ENCODE results near the gene C14orf119.

The C14orf119 gene

DNA sequence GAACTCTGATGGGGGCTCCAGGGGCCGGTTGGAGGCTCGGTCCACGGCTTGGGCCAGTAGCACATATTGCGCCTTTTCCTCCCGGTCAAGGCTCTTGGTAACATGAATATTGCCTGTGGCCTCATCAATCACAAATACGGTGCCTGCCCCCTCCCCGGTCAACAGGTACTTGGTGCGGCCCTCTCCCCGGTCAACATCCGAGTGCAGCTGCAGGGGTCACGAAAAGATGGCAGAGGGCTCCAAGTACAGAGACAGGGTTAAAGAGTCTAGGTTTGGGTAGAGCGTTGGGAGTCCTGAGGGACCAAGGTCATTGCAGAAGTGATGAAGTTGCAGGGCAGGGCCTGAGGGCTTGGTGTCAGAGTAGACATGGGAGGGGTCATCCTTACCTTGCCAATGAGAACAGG, 40.2 kb upstream of the C14orf119 start:
- H3K27ac ChIP-seq: no peak overlapping the region
- H3K27me3 ChIP-seq (replicated peaks): no peaks in the 10 kb centered on the region
- H3K4me3 ChIP-seq (ENCODE audit: low read depth, low read length): no peak overlapping the region
- TF ChIP-seq, protein P1, sequence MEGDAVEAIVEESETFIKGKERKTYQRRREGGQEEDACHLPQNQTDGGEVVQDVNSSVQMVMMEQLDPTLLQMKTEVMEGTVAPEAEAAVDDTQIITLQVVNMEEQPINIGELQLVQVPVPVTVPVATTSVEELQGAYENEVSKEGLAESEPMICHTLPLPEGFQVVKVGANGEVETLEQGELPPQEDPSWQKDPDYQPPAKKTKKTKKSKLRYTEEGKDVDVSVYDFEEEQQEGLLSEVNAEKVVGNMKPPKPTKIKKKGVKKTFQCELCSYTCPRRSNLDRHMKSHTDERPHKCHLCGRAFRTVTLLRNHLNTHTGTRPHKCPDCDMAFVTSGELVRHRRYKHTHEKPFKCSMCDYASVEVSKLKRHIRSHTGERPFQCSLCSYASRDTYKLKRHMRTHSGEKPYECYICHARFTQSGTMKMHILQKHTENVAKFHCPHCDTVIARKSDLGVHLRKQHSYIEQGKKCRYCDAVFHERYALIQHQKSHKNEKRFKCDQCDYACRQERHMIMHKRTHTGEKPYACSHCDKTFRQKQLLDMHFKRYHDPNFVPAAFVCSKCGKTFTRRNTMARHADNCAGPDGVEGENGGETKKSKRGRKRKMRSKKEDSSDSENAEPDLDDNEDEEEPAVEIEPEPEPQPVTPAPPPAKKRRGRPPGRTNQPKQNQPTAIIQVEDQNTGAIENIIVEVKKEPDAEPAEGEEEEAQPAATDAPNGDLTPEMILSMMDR (IDR thresholded peaks at IDR 0.05; ENCODE audit: low read depth, low read length, missing control alignments): no peak
- in situ Hi-C loops (cut with HindIII; ENCODE audit: low pct_ligation_motif_present, low sequenced_read_pairs): no loop called here
- peaks cover 17% of the 10 kb centered on the region for H3K36me3 ChIP-seq (replicated peaks)
- DNase-seq: no peak

DNA sequence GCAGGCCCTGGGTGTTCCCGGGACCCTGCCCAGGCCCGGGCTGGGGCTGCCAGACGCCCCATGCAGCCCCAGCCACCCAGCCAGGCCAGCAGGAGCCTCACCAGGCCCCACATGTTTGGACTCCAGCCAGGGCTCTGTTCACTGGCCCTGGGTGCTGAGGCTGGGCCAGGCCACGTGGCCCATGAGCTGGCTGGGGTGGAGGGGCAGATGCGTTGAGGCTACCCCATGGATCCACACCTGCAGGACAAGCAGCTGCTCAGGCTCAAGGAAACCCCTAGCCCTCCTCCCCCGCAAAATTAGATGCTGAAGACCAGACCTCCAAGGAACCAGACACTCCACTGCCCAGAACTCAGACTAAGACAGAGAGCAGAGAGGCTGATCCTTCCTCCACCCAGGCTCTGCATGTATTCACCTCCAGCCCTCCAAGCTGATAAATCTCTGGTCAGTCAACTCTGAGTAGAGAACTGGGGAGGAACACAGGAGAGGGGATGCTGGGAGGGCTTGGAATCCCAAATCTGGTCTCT, 39.6 kb upstream of the C14orf119 start:
- TF ChIP-seq, protein P1 (IDR thresholded peaks at IDR 0.05; ENCODE audit: low read depth, low read length, missing control alignments): no peak
- no peak for DNase-seq
- Histone ChIP-seq H3K27ac (no peak overlapping the region), H3K4me3 (ENCODE audit: low read depth, low read length) (no peak overlapping the region), H3K27me3 (replicated peaks) (no peaks in the 10 kb centered on the region), H3K36me3 (replicated peaks) (peaks cover 22% of the 10 kb centered on the region)
- in situ Hi-C loops (cut with HindIII; ENCODE audit: low pct_ligation_motif_present, low sequenced_read_pairs): no loop called here

DNA sequence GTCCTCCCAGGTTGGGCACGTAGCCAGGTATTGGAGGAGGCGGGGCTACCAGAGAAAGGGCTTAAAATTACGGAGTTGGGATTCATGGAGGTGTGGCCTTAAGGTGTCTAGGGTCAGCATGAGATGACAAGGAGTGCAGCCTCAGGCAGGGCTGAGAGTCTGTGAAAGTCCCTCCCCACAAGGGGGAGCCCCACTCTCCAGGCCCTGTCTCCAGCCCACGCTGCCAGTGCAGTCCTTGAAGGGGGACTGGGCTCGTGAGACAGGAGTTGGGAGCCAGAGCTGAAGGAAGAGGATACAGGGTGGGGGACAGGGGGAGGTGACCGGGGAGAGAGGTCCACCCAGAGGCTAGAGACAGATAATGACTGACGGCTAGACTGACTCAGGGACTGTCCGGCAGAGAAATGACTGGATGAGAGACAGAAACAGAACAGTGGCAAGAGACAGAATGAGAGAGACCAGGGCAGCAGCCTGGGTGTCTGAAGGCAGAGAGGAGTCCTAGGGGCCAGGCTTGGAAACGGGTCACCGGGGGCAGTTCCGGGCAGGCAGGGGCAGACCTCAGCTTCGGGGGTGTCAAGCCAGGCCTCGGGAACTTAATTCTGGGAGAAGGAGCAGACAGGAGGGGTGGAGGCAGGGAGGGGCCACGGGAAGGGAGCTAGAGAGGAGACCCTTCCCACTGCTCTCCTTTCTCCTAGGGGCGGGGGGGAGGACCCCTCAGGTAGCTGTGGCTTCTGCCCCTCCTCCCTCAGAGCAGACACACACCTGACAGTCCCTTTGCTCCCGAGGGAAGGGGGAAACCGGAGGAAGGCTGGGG, 39.0 kb upstream of the C14orf119 start:
- H3K27ac ChIP-seq: no peak overlapping the region
- peak; percentile 47 for DNase-seq
- TF ChIP-seq, protein P1 (IDR thresholded peaks at IDR 0.05; ENCODE audit: low read depth, low read length, missing control alignments): peak; percentile 96
- H3K36me3 ChIP-seq (replicated peaks): peaks cover 28% of the 10 kb centered on the region
- no peaks in the 10 kb centered on the region for H3K27me3 ChIP-seq (replicated peaks)
- in situ Hi-C loops (cut with HindIII; ENCODE audit: low pct_ligation_motif_present, low sequenced_read_pairs): no loop called here
- peak overlapping the region; percentile 56 for H3K4me3 ChIP-seq (ENCODE audit: low read depth, low read length)

DNA sequence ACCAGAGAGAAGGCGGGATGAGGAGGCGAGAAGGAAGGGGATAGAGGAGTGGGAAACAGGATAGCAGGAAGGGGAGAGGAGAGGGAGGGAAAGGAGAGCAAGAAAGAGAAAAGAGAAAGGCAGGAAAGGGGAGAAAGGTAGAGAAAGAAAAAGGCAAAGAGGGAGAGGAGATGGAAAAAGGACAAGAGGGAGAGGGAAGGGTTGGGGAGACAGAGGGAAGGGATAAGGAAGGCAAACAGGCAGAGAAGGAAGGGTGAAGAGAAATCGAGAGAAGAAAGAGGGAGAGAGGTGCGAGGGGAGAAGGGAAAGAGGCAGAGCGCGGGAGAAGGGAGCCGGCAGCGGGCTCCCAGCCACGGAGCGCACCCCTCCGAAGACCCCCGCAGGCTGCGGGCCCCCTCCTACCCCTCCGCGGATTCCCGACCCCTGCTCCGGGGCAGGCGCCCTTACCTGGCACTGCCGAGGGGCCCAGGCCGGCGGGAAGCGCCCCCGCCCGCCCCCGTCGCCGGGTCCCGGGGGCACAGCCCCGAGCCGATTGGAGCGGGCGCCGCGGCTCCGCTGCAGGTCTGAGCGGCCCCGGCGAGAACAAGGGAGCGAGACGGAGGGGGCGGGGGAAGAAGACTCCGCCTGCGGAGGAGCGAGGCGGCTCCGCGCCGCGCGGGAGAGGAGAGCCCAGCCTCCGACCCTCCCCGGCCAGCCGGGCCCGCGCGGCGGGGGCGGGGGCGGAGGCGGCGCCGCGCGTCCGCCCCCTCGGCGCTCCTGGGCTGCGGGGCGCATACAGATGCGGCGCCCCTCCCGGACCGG, 38.1 kb upstream of the C14orf119 start, which contains the start of gene CDH24:
Gene CDH24, minus strand, starts transcription at position 565 of the 801 bp plus-strand sequence. CDS start 1,787 bp downstream, outside the sequence.
- Histone ChIP-seq H3K27me3 (replicated peaks) (no peaks in the 10 kb centered on the region), H3K36me3 (replicated peaks) (peaks cover 31% of the 10 kb centered on the region), H3K27ac (no peak within 1 kb of the TSS), H3K4me3 (ENCODE audit: low read depth, low read length) (peak within 1 kb of the TSS; percentile 56)
- no peak for DNase-seq
- in situ Hi-C loops (cut with HindIII; ENCODE audit: low pct_ligation_motif_present, low sequenced_read_pairs): no loop called here
- TF ChIP-seq, protein P1 (IDR thresholded peaks at IDR 0.05; ENCODE audit: low read depth, low read length, missing control alignments): no peak

GRCh38 chr14:23057757-23058653, 37.3 kb upstream of the C14orf119 start:
- no peaks in the 10 kb centered on the region for H3K27me3 ChIP-seq (replicated peaks)
- peak; percentile 58 for DNase-seq
- in situ Hi-C loops (cut with HindIII; ENCODE audit: low pct_ligation_motif_present, low sequenced_read_pairs): no loop called here
- TF ChIP-seq, protein P1 (IDR thresholded peaks at IDR 0.05; ENCODE audit: low read depth, low read length, missing control alignments): peak; percentile 97
- no peak overlapping the region for H3K27ac ChIP-seq
- peak overlapping the region; percentile 56 for H3K4me3 ChIP-seq (ENCODE audit: low read depth, low read length)
- H3K36me3 ChIP-seq (replicated peaks): peaks cover 40% of the 10 kb centered on the region
